ENCODE data around the gene EPAS1. TPM values are rescaled to one million over a fixed set of nuclear protein-coding genes. Genes with fewer than 3 reads are reported as not detected.

Gene EPAS1
- total RNA-seq, 3 donors from 2014 or later = 92.5 to 274 (median 229) TPM

GRCh38 chr2:46363535-46364170, 66.4 kb downstream of the EPAS1 start:
- no peaks in the 10 kb centered on the region for H3K4me1 ChIP-seq
- H3K27ac ChIP-seq = no peak overlapping the region
- no peaks in the 10 kb centered on the region for H3K36me3 ChIP-seq

GRCh38 chr2:46364797-46365457, 67.7 kb downstream of the EPAS1 start:
- Histone ChIP-seq H3K27ac (no peak overlapping the region), H3K4me1 (no peaks in the 10 kb centered on the region), H3K27me3 (no peaks in the 10 kb centered on the region), H3K9me3 (no peaks in the 10 kb centered on the region), H3K36me3 (no peaks in the 10 kb centered on the region), H3K4me3 (no peak overlapping the region)
- DNase-seq (ENCODE audit: low spot score in 2 of 2) = no peak
- intact Hi-C loops (cut with DNase I; ENCODE audit: low total_unique reads) = no loop called here
- TF ChIP-seq POLR2AphosphoS5 (IDR thresholded peaks at IDR 0.05) (no peak), POLR2A (IDR thresholded peaks at IDR 0.05) (no peak), CTCF (IDR thresholded peaks at IDR 0.05) (peak; percentile 63 to 70 (median 69))

More at GRCh38 chr2:46363535-46364170, 66.4 kb downstream of the EPAS1 start:
- H3K27me3 ChIP-seq = no peaks in the 10 kb centered on the region
- TF ChIP-seq POLR2AphosphoS5 (IDR thresholded peaks at IDR 0.05) (no peak), POLR2A (IDR thresholded peaks at IDR 0.05) (no peak), CTCF (IDR thresholded peaks at IDR 0.05) (no peak)
- intact Hi-C loops (cut with DNase I; ENCODE audit: low total_unique reads) = no loop called here
- DNase-seq (ENCODE audit: low spot score in 2 of 2) = no peak
- no peak overlapping the region for H3K4me3 ChIP-seq
- H3K9me3 ChIP-seq = no peaks in the 10 kb centered on the region

GRCh38 chr2:46365913-46366667, 68.9 kb downstream of the EPAS1 start:
- Histone ChIP-seq H3K36me3 (no peaks in the 10 kb centered on the region), H3K4me3 (no peak overlapping the region), H3K9me3 (no peaks in the 10 kb centered on the region), H3K27me3 (no peaks in the 10 kb centered on the region), H3K27ac (no peak overlapping the region), H3K4me1 (no peaks in the 10 kb centered on the region)
- intact Hi-C loops (cut with DNase I; ENCODE audit: low total_unique reads) = loop anchor here (2.0 kb wide), 1 partner anchor 31 kb away; no protein-coding TSS in a partner anchor
- DNase-seq (ENCODE audit: low spot score in 2 of 2) = no peak
- TF ChIP-seq POLR2A (IDR thresholded peaks at IDR 0.05) (no peak), CTCF (IDR thresholded peaks at IDR 0.05) (peak in 1 of 3 donors; percentile 21), POLR2AphosphoS5 (IDR thresholded peaks at IDR 0.05) (no peak)

- Histone ChIP-seq H3K4me3 (no peak overlapping the region), H3K27me3 (no peaks in the 10 kb centered on the region), H3K9me3 (no peaks in the 10 kb centered on the region), H3K36me3 (no peaks in the 10 kb centered on the region), H3K4me1 (no peaks in the 10 kb centered on the region), H3K27ac (no peak overlapping the region)
- no peak for DNase-seq (ENCODE audit: low spot score in 2 of 2)
- intact Hi-C loops (cut with DNase I; ENCODE audit: low total_unique reads) = loop anchor here (2.0 kb wide), 1 partner anchor 30 kb away; no protein-coding TSS in a partner anchor
- TF ChIP-seq POLR2A (IDR thresholded peaks at IDR 0.05) (no peak), CTCF (IDR thresholded peaks at IDR 0.05) (no peak), POLR2AphosphoS5 (IDR thresholded peaks at IDR 0.05) (no peak)
Measured at GRCh38 chr2:46366668-46367052, 69.5 kb downstream of the EPAS1 start.

All from breast epithelium (tissue), 4 donors.